ENCODE results near the gene CREB3L1. TPM values are rescaled to one million over a fixed set of nuclear protein-coding genes. Genes with fewer than 3 reads are reported as not detected.

CREB3L1 gene
- total and polyA plus RNA-seq, 2 donors (not counting 3 experiments of a cell fraction or from before 2014, with no cell fraction given) = 0.23 to 0.84 TPM

DNA sequence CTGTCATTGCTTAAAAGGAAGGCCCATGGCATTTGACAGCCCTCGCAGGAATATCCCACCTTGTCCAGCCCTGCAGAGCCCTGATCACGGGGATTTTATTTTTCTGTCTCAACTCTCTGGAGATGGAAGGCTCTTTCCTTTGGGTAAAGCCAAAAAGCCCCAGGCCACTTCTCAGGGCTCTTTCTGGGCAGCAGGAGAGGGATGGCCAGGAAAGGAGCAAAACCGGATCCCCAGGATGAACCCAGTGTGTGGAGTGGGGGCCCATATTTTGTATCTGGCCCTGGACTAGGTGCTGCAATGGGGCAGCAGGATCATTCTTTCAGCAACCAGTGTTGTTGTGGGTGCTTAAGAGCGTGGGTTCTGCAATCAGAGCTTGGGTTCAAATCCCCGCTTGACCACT lies 11.0 kb downstream of the CREB3L1 start:
- Histone ChIP-seq H3K9ac (replicated peaks; ENCODE audit: extremely low read depth, insufficient read depth, low read length) (no peak overlapping the region), H3K4me1 (ENCODE audit: control insufficient read depth, extremely low read depth, insufficient read depth, low read length) (no peaks in the 10 kb centered on the region), H3K36me3 (ENCODE audit: control insufficient read depth in 2 of 2, extremely low read depth in 1 of 2, insufficient read depth in 2 of 2, low read length in 2 of 2) (no peaks in the 10 kb centered on the region), H3K79me2 (ENCODE audit: control insufficient read depth, insufficient read depth, low read length) (no peaks in the 10 kb centered on the region), H3K27ac (ENCODE audit: insufficient read depth, low read depth, low read length) (no peak overlapping the region), H3K4me2 (ENCODE audit: insufficient read depth, low read length) (no peak overlapping the region), H3K27me3 (ENCODE audit: control insufficient read depth in 2 of 2, insufficient read depth in 2 of 2, low read length in 2 of 2) (peaks cover 2 to 16% of the 10 kb centered on the region in 2 experiments), H2AFZ (ENCODE audit: low read depth, low read length) (no peak overlapping the region), H3K9me3 (replicated peaks; ENCODE audit: control insufficient read depth, insufficient read depth, low read length) (no peaks in the 10 kb centered on the region), H3K9me1 (replicated peaks; ENCODE audit: control insufficient read depth, extremely low read depth, insufficient read depth, low read length) (no peaks in the 10 kb centered on the region), H3K4me3 (replicated peaks in 1 of 3; ENCODE audit: insufficient read depth in 1 of 3, low read depth in 1 of 3, low read length in 3 of 3) (no peak overlapping the region), H4K20me1 (replicated peaks; ENCODE audit: control insufficient read depth, extremely low read depth, insufficient read depth, low read length) (no peaks in the 10 kb centered on the region)
- BruUV-seq (replicated peaks) = no TSS peak
- intact Hi-C loops (cut with micrococcal nuclease) (no loop called here), dilution Hi-C loops (cut with MboI; ENCODE audit: extremely low pct_ligation_motif_present, low sequenced_read_pairs) (no loop called here)
- ChIA-PET CTCF (interaction anchor here (1.3 kb wide), 1 partner anchor 20 kb away, joined by 4 read pairs; no protein-coding TSS in a partner anchor), POLR2A (no interaction called here)
- DNase-seq (ENCODE audit: low read depth, low spot score) (no peak), FAIRE-seq (no peak)
- TF ChIP-seq POLR2AphosphoS5 (IDR thresholded peaks at IDR 0.05; ENCODE audit: insufficient read depth, low read depth, low read length) (no peak), GATA2 (IDR thresholded peaks at IDR 0.05; ENCODE audit: insufficient read depth, insufficient read length, low read depth, low read length) (no peak), CTCF (IDR thresholded peaks at IDR 0.05; ENCODE audit: extremely low read depth in 1 of 2, insufficient read depth in 1 of 2, low read depth in 1 of 2, low read length in 2 of 2) (no peak), EZH2 (IDR thresholded peaks at IDR 0.05; ENCODE audit: borderline replicate concordance, low read depth, low read length, severe bottlenecking) (no peak), POLR2A (IDR thresholded peaks at IDR 0.05; ENCODE audit: low read depth, low read length) (no peak), JUN (IDR thresholded peaks at IDR 0.05; ENCODE audit: borderline replicate concordance, insufficient read depth, insufficient read length, low read depth) (no peak)

DNA sequence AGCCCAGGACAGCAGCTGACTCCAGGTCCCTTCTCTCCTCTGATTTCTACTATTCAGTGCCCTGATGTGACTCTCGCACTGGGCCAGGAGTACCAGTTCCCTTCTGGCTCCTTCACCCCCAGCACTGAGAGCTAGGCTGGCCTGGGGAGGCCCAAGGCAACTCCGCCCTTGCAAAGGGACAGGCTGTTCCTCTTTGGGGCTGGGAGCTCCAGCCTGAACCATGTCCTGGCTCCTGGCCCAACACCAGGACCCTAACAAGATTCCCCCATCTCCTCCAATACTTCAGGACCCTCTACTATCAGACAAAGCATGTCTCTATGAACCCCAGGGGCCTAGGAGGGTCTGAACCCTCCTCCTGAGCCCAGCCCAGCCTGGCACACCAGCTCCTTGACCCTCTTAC lies 12.5 kb downstream of the CREB3L1 start:
- Histone ChIP-seq H3K4me3 (replicated peaks in 1 of 3; ENCODE audit: insufficient read depth in 1 of 3, low read depth in 1 of 3, low read length in 3 of 3) (no peak overlapping the region), H3K27me3 (ENCODE audit: control insufficient read depth in 2 of 2, insufficient read depth in 2 of 2, low read length in 2 of 2) (peaks cover 0 to 9% of the 10 kb centered on the region in 2 experiments), H3K9me1 (replicated peaks; ENCODE audit: control insufficient read depth, extremely low read depth, insufficient read depth, low read length) (no peaks in the 10 kb centered on the region), H3K36me3 (ENCODE audit: control insufficient read depth in 2 of 2, extremely low read depth in 1 of 2, insufficient read depth in 2 of 2, low read length in 2 of 2) (no peaks in the 10 kb centered on the region), H3K79me2 (ENCODE audit: control insufficient read depth, insufficient read depth, low read length) (no peaks in the 10 kb centered on the region), H3K9ac (replicated peaks; ENCODE audit: extremely low read depth, insufficient read depth, low read length) (no peak overlapping the region), H3K4me2 (ENCODE audit: insufficient read depth, low read length) (no peak overlapping the region), H4K20me1 (replicated peaks; ENCODE audit: control insufficient read depth, extremely low read depth, insufficient read depth, low read length) (no peaks in the 10 kb centered on the region), H3K9me3 (replicated peaks; ENCODE audit: control insufficient read depth, insufficient read depth, low read length) (no peaks in the 10 kb centered on the region), H2AFZ (ENCODE audit: low read depth, low read length) (no peak overlapping the region), H3K27ac (ENCODE audit: insufficient read depth, low read depth, low read length) (no peak overlapping the region), H3K4me1 (ENCODE audit: control insufficient read depth, extremely low read depth, insufficient read depth, low read length) (no peaks in the 10 kb centered on the region)
- ChIA-PET CTCF (interaction anchor here (0.6 to 1.4 kb wide), 6 partner anchors 10 to 307 kb away, joined by 3 to 6 read pairs (median 4); no protein-coding TSS in a partner anchor), POLR2A (no interaction called here)
- FAIRE-seq = no peak
- dilution Hi-C loops (cut with MboI; ENCODE audit: extremely low pct_ligation_motif_present, low sequenced_read_pairs) = no loop called here
- no peak for DNase-seq (ENCODE audit: low read depth, low spot score)
- intact Hi-C loops (cut with micrococcal nuclease) = no loop called here
- TF ChIP-seq EZH2 (IDR thresholded peaks at IDR 0.05; ENCODE audit: borderline replicate concordance, low read depth, low read length, severe bottlenecking) (no peak), CTCF (IDR thresholded peaks at IDR 0.05; ENCODE audit: extremely low read depth in 1 of 2, insufficient read depth in 1 of 2, low read depth in 1 of 2, low read length in 2 of 2) (no peak), MYC (IDR thresholded peaks at IDR 0.05; ENCODE audit: low read depth, low read length) (no peak)
- TF ChIP-seq, protein P1, sequence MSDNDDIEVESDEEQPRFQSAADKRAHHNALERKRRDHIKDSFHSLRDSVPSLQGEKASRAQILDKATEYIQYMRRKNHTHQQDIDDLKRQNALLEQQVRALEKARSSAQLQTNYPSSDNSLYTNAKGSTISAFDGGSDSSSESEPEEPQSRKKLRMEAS (IDR thresholded peaks at IDR 0.05; ENCODE audit: insufficient read depth, insufficient read length) = no peak
- no TSS peak for BruUV-seq (replicated peaks)

Data from endothelial cell of umbilical vein (primary cell).